ENCODE measurements around the gene GLI3.

DNA sequence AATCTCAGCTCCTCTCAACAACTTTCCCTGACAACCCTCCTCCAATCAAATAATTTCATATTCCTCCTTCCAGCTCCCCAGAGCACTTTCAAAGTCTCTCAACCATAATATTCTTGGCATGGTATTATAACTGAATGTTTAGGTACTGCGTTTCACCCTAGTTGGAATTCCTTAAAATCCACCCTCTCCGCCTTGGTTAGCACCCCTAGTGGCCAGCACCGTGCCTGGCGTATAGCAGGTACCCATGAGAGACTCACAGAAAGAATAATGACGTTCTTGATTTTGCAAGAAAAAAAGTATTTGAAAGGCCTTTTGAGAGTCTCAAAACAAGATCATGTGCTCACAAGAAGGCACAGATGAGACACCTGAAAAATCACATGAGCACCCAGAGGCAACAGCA, 50.9 kb downstream of the GLI3 start:
- TF ChIP-seq YY1 (IDR thresholded peaks at IDR 0.05; ENCODE audit: insufficient read depth, insufficient read length) (no peak), ZNF274 (IDR thresholded peaks at IDR 0.05; ENCODE audit: low read depth, low read length) (no peak), SUZ12 (IDR thresholded peaks at IDR 0.05; ENCODE audit: extremely low read depth, insufficient read depth, insufficient read length) (no peak)
